Tibial nerve (tissue), 4 donors: ENCODE results near the gene LARP4.
"Not testable (repeated sequence)": the region's sequence is repeated elsewhere in the genome, so short reads cannot be mapped to it uniquely, and the experiment has no call there.

ENCODE experiments used
- CTCF ChIP-seq, 5 experiments: fragments of 200-600 bp in 3 of 5; fragments of 450-650 bp in 2 of 5; sonication (generic) in 3 of 5; IDR thresholded peaks; one replicate each; pipeline ENCODE4 v1.5.1; 2016 to 2019; ENCODE audit warnings: antibody characterized with exemption in 5 of 5, mild to moderate bottlenecking in 3 of 5, moderate library complexity in 2 of 5
- EP300 ChIP-seq, 2 donors: sonication (generic); formaldehyde crosslinking; IDR thresholded peaks; one replicate each; pipeline ENCODE4 v1.6.1; 2017; ENCODE audit warnings: antibody characterized with exemption in 2 of 2, mild to moderate bottlenecking in 1 of 2

DNA sequence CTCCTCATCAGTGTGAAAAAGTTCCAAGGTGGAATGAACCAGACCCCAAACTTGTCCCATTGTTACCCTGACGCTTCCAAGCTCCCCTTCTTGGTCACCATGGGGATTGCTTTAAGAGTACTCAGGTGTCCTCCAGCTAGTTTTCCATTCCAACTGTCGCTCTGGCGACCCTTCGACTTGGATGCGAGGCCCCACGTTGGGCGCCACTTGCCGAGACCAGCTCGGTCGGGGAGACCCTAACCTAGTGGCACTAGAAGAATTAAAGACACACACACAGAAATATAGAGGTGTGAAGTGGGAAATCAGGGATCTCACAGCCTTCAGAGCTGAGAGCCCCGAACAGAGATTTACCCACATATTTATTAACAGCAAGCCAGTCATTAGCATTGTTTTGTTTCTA, 97.4 kb downstream of the LARP4 start:
- not testable (repeated sequence) for TF ChIP-seq EP300, CTCF (IDR thresholded peaks at IDR 0.05)
